Mesothelial cell of epicardium (in vitro differentiated cells): ENCODE measurements around the gene GUCY1B1. TPM values are rescaled to one million over a fixed set of nuclear protein-coding genes. Genes with fewer than 3 reads are reported as not detected.

Experiments used
- DNase-seq, 2 experiments: peaks; one replicate each; pipeline ENCODE4 v3.0.0; 2021; ENCODE audit warnings: low spot score in 2 of 2; ENCODE audit not compliant: unreplicated experiment in 2 of 2
- H3K27ac Mint-ChIP-seq: 2 replicates; pipeline ENCODE4 v1.8.0; 2021; ENCODE audit warnings: mixed read lengths
- H3K27me3 Mint-ChIP-seq: 2 replicates; pipeline ENCODE4 v1.8.0; 2021; ENCODE audit warnings: low read depth, mixed read lengths
- H3K36me3 Mint-ChIP-seq: 2 replicates; pipeline ENCODE4 v1.8.0; 2021; ENCODE audit warnings: mixed read lengths
- H3K4me1 Mint-ChIP-seq: 2 replicates; pipeline ENCODE4 v1.8.0; 2021; ENCODE audit warnings: mixed read lengths
- H3K4me3 Mint-ChIP-seq: 2 replicates; pipeline ENCODE4 v1.8.0; 2021; ENCODE audit warnings: mild to moderate bottlenecking, moderate library complexity, mixed read lengths
- H3K9me3 Mint-ChIP-seq: 2 replicates; pipeline ENCODE4 v1.8.0; 2021; ENCODE audit warnings: mixed read lengths
- CTCF ChIP-seq: fragments of 200-600 bp; sonication (generic); IDR thresholded peaks from one replicate; pipeline ENCODE4 v1.5.0; 2021; ENCODE audit warnings: antibody characterized with exemption; ENCODE audit not compliant: unreplicated experiment
- total RNA-seq: library from RNA; stranded (reverse); gene quantifications from 3 replicates; pipeline ENCODE4 v1.2.1, GENCODE V29; 2021

The GUCY1B1 gene
- total RNA-seq, 1 donor from 2014 or later = 17.1 TPM

- peaks cover 3% of the 10 kb centered on the region for H3K36me3 Mint-ChIP-seq
- peak overlapping the region; percentile 27 for H3K27ac Mint-ChIP-seq
- no peak overlapping the region for H3K4me3 Mint-ChIP-seq
- H3K27me3 Mint-ChIP-seq = no peaks in the 10 kb centered on the region
- no peaks in the 10 kb centered on the region for H3K9me3 Mint-ChIP-seq
- no peak for DNase-seq
- peaks cover 31% of the 10 kb centered on the region for H3K4me1 Mint-ChIP-seq
- no peak for TF ChIP-seq CTCF
These were observed 3.1 kb downstream of the GUCY1B1 start for GRCh38 chr4:155761916-155762315.

DNA sequence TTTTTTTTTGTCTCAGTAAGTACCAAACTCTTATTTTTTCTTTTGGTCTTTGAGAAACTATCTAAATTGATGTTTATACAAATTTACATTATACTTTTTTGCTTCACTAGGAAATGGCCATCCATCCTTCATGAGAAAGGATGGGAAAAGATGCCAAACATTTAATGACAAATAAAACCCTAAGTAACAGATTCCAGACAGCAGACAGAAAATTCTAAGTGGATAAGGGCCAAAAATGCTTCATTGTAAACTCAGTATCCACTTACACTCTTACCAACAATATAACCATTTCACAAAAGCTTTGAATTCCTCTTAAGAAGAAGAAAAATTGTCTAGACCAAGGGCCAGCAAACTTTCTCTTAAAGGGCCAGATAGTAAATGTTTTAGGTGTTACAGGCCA lies 3.5 kb downstream of the GUCY1B1 start:
- no peak for TF ChIP-seq CTCF
- no peak for DNase-seq
- Mint-ChIP-seq H3K4me3 (no peak overlapping the region), H3K36me3 (peaks cover 3% of the 10 kb centered on the region), H3K9me3 (no peaks in the 10 kb centered on the region), H3K27me3 (no peaks in the 10 kb centered on the region), H3K27ac (no peak overlapping the region), H3K4me1 (peaks cover 31% of the 10 kb centered on the region)

DNA sequence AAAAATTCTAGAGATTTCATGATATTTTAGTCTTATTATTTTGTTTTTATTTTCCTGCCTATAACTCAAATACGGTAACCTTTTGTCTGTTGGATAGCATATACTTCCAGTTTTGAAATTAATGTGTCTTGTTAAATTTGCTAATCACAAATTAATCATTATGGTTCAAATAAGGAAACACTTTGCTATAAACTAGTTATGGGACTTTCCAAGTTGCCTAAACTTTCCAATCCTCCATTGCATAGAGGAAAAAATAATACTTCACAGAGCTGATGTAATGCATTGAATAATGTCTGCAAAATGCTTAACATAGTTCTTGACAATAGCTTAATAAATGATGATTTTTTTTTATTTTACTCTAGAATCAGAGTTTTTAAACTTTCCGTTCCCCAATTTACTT lies 4.7 kb downstream of the GUCY1B1 start:
- Mint-ChIP-seq H3K4me1 (peaks cover 29% of the 10 kb centered on the region), H3K27me3 (no peaks in the 10 kb centered on the region), H3K9me3 (no peaks in the 10 kb centered on the region), H3K27ac (no peak overlapping the region), H3K4me3 (no peak overlapping the region), H3K36me3 (peaks cover 3% of the 10 kb centered on the region)
- no peak for TF ChIP-seq CTCF
- DNase-seq = no peak

DNA sequence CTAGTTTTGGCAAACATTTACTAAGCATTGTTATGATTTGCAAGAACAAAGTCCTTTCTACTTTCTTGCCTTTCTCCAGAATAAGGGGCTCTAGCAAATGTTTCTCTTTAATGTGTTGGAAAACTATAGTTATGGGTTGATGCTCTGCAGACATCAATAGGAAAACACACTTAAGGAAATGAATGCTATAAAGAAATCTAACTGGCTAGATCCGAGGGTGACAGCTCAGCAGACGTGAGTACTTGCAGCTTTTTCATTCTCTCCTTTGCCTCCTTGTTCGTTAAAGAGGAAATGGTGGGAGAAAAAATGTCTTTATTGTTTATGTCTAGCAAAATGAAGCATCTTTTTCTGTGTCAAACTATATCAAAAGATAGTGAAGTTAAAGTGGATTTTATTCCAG lies 6.3 kb downstream of the GUCY1B1 start:
- TF ChIP-seq CTCF = no peak
- H3K4me1 Mint-ChIP-seq = peaks cover 32% of the 10 kb centered on the region
- H3K4me3 Mint-ChIP-seq = no peak overlapping the region
- H3K36me3 Mint-ChIP-seq = peaks cover 3% of the 10 kb centered on the region
- H3K27ac Mint-ChIP-seq = no peak overlapping the region
- H3K9me3 Mint-ChIP-seq = no peaks in the 10 kb centered on the region
- no peaks in the 10 kb centered on the region for H3K27me3 Mint-ChIP-seq
- no peak for DNase-seq

DNA sequence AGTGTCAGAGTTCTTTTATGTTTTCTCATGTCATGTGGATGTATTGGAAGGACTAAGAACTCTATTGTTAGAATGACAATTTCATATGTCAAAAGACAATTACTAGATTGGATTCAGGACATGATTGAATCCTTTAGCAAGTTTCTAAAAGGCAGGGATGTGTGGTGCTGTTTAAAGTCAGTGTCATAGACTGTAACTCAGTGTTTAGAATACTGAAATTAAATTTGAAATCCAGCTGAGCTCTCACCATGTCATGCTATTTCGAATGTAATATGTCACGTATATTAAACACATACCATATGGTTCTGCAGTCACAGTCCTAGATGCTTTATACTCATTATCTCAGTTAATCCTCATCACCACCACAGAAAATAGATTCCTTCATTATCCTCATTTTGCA lies 7.8 kb downstream of the GUCY1B1 start:
- Mint-ChIP-seq H3K27me3 (no peaks in the 10 kb centered on the region), H3K27ac (no peak overlapping the region), H3K4me3 (no peak overlapping the region), H3K9me3 (no peaks in the 10 kb centered on the region), H3K4me1 (peaks cover 25% of the 10 kb centered on the region), H3K36me3 (peaks cover 3% of the 10 kb centered on the region)
- no peak for DNase-seq
- TF ChIP-seq CTCF = no peak

DNA sequence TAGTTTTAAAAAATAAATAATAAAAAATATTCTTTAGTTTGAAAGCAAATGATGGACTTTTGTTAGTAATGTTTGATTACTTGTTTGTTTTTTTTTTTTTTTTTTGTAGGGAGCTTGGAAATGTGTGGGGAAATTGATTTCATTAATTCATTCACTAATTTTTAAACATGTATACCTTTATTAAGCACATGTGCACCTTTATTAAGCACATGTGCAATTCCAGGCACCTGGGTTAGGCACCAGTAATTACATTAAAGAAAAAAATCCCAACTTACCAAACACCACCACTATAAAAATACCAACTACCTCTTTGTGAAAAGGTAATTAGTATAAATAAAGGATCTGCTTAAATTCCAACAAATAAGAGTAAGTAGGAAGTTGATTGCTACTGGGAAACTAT lies 9.5 kb downstream of the GUCY1B1 start:
- no peak for DNase-seq
- Mint-ChIP-seq H3K9me3 (no peaks in the 10 kb centered on the region), H3K4me1 (peaks cover 16% of the 10 kb centered on the region), H3K4me3 (no peak overlapping the region), H3K36me3 (peaks cover 6% of the 10 kb centered on the region), H3K27me3 (no peaks in the 10 kb centered on the region), H3K27ac (no peak overlapping the region)
- TF ChIP-seq CTCF = no peak
